ENCODE results near the gene DEDD.
"Not testable (repeated sequence)": the region's sequence is repeated elsewhere in the genome, so short reads cannot be mapped to it uniquely, and the experiment has no call there.

Gene DEDD

GRCh38 chr1:161127649-161128048 lies 4.8 kb downstream of the DEDD start:
- no peak for DNase-seq (ENCODE audit: low read depth)

- no peak for DNase-seq (ENCODE audit: low read depth)
Observed at GRCh38 chr1:161122967-161123366, 9.5 kb downstream of the DEDD start.

- DNase-seq (ENCODE audit: low read depth) = no peak
Observed at GRCh38 chr1:161121834-161122233, 10.6 kb downstream of the DEDD start.

GRCh38 chr1:161121042-161121650 lies 11.3 kb downstream of the DEDD start:
- DNase-seq (ENCODE audit: low read depth) = no peak

GRCh38 chr1:161119092-161119903 lies 13.2 kb downstream of the DEDD start:
- peak; percentile 61 for DNase-seq (ENCODE audit: low read depth)

GRCh38 chr1:161117759-161118581 lies 14.5 kb downstream of the DEDD start, which contains the start of the genes NIT1 and PFDN2:
Gene NIT1, plus strand, starts transcription at chr1:161118105. Its CDS starts 72 bp downstream, at chr1:161118177.
Gene PFDN2, minus strand, starts transcription at chr1:161118037. Its CDS starts 11 bp downstream, at chr1:161118026.
- DNase-seq (ENCODE audit: low read depth) = peak; percentile 71

- DNase-seq (ENCODE audit: low read depth) = not testable (repeated sequence)
Observed at GRCh38 chr1:161115961-161116360, 16.5 kb downstream of the DEDD start.

- peak; percentile 93 for DNase-seq (ENCODE audit: low read depth)
Observed at GRCh38 chr1:161115132-161115711, 17.2 kb downstream of the DEDD start.

GRCh38 chr1:161114556-161114955 lies 17.9 kb downstream of the DEDD start:
- no peak for DNase-seq (ENCODE audit: low read depth)

GRCh38 chr1:161113915-161114314 lies 18.6 kb downstream of the DEDD start:
- DNase-seq (ENCODE audit: low read depth) = no peak

- no peak for DNase-seq (ENCODE audit: low read depth)
Observed at GRCh38 chr1:161111527-161111926, 20.9 kb downstream of the DEDD start.

GRCh38 chr1:161111117-161111516 lies 21.4 kb downstream of the DEDD start:
- no peak for DNase-seq (ENCODE audit: low read depth)

GRCh38 chr1:161106431-161106830 lies 26.0 kb downstream of the DEDD start:
- no peak for DNase-seq (ENCODE audit: low read depth)

- no peak for DNase-seq (ENCODE audit: low read depth)
Observed at GRCh38 chr1:161100556-161100955, 31.9 kb downstream of the DEDD start.

- DNase-seq (ENCODE audit: low read depth) = no peak
Observed at GRCh38 chr1:161099090-161099802, 33.2 kb downstream of the DEDD start.

GRCh38 chr1:161098210-161099068 lies 34.0 kb downstream of the DEDD start, which contains the start of gene KLHDC9:
Gene KLHDC9, plus strand, starts transcription at chr1:161098361. Its CDS starts 175 bp downstream, at chr1:161098536.
- peak; percentile 49 for DNase-seq (ENCODE audit: low read depth)

GRCh38 chr1:161096530-161096929 lies 35.9 kb downstream of the DEDD start:
- peak; percentile 59 for DNase-seq (ENCODE audit: low read depth)

- DNase-seq (ENCODE audit: low read depth) = no peak
Observed at GRCh38 chr1:161096015-161096414, 36.5 kb downstream of the DEDD start.

- DNase-seq (ENCODE audit: low read depth) = no peak
Observed at GRCh38 chr1:161095230-161095629, 37.2 kb downstream of the DEDD start.

GRCh38 chr1:161094481-161094880 lies 38.0 kb downstream of the DEDD start:
- DNase-seq (ENCODE audit: low read depth) = no peak
